Omental fat pad (tissue), 4 donors: Measurements from ENCODE around the gene OSBPL10. TPM values are rescaled to one million over a fixed set of nuclear protein-coding genes. Genes with fewer than 3 reads are reported as not detected.

Experiments
- ATAC-seq: fragments of 150-250 bp; one replicate; pipeline ENCODE4 v1.9.1; 2016; ENCODE audit warnings: mild to moderate bottlenecking, moderate library complexity; ENCODE audit not compliant: low FRiP score
- DNase-seq: peaks from one replicate; pipeline ENCODE4 v3.0.0-alpha.2; 2019; ENCODE audit warnings: low spot score
- total RNA-seq, 4 donors: library from RNA; depleted of rRNA; stranded (reverse); fragments of >200 nt; gene quantifications; one replicate each; pipeline ENCODE4 v1.1.0, GENCODE V29; 2016
- TF ChIP-seq, protein P1 (sequence below), 3 donors: fragments of 450-650 bp; IDR thresholded peaks; one replicate each; pipeline ENCODE4 v1.5.1; 2016 to 2017; ENCODE audit warnings: antibody characterized with exemption in 3 of 3, mild to moderate bottlenecking in 3 of 3, moderate library complexity in 2 of 3

The OSBPL10 gene
- total RNA-seq, 4 donors from 2014 or later = 6.3 to 67.1 (median 10.5) TPM

DNA sequence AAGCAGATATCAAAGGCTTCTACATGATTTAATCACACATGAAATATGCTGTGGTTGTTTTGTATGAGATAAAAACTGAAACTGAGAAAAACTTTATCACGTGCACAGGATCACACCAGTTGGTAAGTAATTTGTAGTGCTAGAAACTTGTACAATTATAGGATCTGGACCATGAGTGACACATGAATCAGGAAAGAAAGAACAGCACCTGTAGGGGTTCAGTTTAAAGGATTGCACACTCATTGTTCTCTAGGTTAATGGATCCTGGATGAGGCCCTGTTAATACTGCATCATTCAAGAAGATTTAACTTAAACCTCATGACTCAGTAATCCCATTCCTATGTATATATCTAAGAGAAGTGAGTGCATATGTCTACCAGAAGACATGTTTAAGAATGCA is 360.4 kb downstream of the OSBPL10 start:
- DNase-seq (no peak), ATAC-seq (no peak)
- TF ChIP-seq, protein P1, sequence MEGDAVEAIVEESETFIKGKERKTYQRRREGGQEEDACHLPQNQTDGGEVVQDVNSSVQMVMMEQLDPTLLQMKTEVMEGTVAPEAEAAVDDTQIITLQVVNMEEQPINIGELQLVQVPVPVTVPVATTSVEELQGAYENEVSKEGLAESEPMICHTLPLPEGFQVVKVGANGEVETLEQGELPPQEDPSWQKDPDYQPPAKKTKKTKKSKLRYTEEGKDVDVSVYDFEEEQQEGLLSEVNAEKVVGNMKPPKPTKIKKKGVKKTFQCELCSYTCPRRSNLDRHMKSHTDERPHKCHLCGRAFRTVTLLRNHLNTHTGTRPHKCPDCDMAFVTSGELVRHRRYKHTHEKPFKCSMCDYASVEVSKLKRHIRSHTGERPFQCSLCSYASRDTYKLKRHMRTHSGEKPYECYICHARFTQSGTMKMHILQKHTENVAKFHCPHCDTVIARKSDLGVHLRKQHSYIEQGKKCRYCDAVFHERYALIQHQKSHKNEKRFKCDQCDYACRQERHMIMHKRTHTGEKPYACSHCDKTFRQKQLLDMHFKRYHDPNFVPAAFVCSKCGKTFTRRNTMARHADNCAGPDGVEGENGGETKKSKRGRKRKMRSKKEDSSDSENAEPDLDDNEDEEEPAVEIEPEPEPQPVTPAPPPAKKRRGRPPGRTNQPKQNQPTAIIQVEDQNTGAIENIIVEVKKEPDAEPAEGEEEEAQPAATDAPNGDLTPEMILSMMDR (IDR thresholded peaks at IDR 0.05) = no peak

DNA sequence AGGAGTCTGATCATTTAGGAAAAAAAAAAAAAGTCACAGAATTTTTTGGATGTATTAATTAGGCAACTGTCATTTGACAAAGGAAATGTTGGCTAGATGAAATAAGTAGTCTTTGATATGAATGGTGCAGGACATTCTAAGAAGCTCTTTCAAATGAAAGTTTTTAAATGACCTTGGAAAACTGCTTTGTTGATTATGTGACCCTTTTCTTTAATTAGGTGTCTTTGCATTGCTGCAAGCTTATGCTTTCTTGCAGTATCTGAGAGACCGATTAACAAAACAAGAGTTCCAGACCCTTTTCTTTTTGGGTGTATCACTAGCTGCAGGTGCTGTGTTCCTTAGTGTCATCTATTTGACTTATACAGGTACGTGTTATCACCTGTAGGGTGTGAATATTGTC is 364.4 kb downstream of the OSBPL10 start:
- TF ChIP-seq, protein P1 (IDR thresholded peaks at IDR 0.05) = no peak
- DNase-seq (no peak), ATAC-seq (no peak)

DNA sequence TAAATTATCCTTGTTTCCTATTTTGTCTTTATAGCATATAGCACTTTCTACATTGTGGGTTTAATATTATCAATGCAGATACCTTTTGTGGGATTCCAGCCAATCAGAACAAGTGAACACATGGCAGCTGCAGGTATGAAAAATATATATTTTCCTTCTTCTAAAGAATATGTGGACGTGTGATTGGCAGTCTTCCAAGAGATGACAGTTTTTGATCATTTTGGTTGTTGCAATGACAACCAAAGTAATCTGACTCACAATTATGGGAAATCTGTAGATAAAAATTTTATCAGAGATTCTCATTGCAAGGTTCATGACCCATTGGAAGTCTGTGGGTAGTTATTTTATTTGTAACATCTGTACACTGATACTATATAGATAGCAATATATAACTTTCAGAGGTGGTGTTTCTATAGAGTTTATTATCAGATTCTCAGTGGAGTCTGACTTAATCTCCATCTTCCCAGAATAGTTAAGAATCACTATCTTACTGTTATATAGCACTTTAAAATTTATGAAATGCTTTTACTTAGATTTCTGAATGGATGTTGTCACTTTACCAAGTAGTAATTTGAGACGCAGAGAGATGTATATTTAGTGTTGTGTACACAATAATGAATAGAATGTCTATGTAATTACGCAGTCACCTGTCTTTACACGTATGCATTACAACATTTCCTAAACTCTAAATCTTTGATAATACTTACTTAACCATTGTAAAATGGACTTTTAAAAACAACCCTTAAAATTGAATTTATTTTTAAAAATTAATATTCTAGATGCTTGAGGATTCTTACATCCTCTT is 365.8 kb downstream of the OSBPL10 start:
- ATAC-seq (no peak), DNase-seq (no peak)
- TF ChIP-seq, protein P1 (IDR thresholded peaks at IDR 0.05) = no peak

DNA sequence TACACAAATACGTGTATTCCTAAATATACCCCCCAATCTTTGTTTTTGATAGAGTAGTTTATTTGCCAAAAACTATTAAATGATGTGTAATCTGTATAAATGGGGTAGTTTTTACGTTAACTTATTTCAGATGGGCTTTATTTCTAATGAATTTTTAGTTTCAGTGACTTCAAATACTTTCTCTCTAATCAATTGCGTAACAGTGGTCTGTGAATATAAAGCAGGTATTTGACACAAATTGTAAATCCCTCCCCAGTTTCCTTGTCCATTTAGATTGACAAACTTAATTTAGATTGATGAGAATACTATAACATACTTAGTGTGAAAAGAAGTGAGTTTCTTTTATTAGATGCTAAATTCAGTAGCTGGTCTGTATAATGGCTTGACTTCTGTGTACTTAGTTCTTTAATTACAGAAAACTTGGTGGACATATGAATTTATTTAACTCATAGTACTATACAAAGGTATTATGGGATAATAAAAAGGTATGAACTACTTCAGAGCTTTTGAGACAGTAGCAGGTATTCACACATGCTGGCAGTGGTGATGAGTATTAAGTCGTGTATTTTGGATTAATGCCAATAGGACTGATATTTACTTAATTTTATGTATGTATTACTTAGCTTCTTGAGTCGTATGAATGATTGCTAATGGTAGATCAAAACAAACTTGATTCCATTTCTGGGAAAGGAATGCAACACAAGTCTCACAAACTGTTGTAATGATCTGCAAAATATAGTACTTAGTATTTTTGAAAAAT is 366.7 kb downstream of the OSBPL10 start:
- no peak for DNase-seq
- TF ChIP-seq, protein P1 (IDR thresholded peaks at IDR 0.05) = no peak
- ATAC-seq = no peak

DNA sequence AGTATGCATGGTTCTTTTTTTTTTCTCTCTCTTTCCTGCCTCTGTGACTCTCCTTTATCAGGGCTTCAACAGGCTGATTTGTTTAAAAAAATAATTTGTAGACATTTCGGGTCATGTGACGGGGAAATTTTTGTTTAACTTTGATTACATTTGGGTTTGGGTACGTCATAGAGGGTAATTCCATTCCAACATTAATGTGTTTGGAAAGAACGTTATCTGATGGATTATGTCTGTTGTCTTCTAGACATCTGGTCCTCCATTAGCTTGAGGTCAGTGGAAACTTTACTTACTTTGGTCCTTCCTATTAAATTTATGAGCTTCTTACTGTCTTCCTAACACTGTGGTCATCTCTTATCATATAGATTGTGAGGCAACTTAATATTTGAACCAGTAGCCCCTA is 367.4 kb downstream of the OSBPL10 start:
- no peak for ATAC-seq
- DNase-seq = no peak
- TF ChIP-seq, protein P1 (IDR thresholded peaks at IDR 0.05) = no peak

DNA sequence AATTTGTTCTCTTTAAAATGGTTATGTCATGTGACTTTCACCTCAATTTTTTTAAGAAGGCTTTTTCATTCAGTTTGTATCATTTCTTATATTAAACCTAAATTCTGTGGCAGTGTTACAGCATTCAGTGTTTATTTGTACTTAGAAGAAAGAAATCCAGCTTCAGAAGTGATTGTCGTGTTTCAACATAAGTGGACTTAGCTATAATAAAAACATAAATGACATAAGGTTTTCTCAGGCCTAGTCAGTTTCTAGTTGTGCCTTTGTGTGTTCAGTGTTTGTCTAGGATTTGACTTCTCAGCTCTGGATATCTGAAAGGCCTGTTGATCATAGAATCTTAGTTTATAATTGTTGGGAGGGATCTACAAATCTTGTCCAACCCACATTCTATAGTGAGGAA is 367.9 kb downstream of the OSBPL10 start:
- TF ChIP-seq, protein P1 (IDR thresholded peaks at IDR 0.05) = no peak
- ATAC-seq = no peak
- no peak for DNase-seq

Other genes with a start within 250 kb of the OSBPL10 start
- under 1 TPM; 0.12 to 0.95 (median 0.44) TPM for gene ZNF860, start 488 bp upstream of the OSBPL10 start, total RNA-seq
- 100 to 1,000 TPM in 3 of 4 donors, 10 to 100 TPM in 1; 54.8 to 114 (median 107) TPM for gene GPD1L, start 125.4 kb upstream of the OSBPL10 start, total RNA-seq